Chondrocyte (in vitro differentiated cells): ENCODE results near the gene OR4B1. TPM values are rescaled to one million over a fixed set of nuclear protein-coding genes. Genes with fewer than 3 reads are reported as not detected.
A peak's percentile ranks its signal among the peaks of the same experiment; 100 is the strongest.
"Not testable (repeated sequence)": the region's sequence is repeated elsewhere in the genome, so short reads cannot be mapped to it uniquely, and the experiment has no call there.

Experiments
- DNase-seq: peaks from one replicate; pipeline ENCODE4 v3.0.0; 2021; ENCODE audit warnings: mixed read lengths, low spot score
- H3K27ac Mint-ChIP-seq: one replicate; pipeline ENCODE4 v1.8.0; 2021; ENCODE audit warnings: mild to moderate bottlenecking, moderate library complexity, mixed read lengths; ENCODE audit not compliant: unreplicated experiment
- H3K27me3 Mint-ChIP-seq: 2 replicates; pipeline ENCODE4 v1.8.0; 2021; ENCODE audit warnings: low read depth, mixed read lengths
- H3K36me3 Mint-ChIP-seq: 2 replicates; pipeline ENCODE4 v1.8.0; 2021; ENCODE audit warnings: low read depth, mixed read lengths
- H3K4me1 Mint-ChIP-seq: 2 replicates; pipeline ENCODE4 v1.8.0; 2021; ENCODE audit warnings: low read depth, mild to moderate bottlenecking, mixed read lengths
- H3K4me3 Mint-ChIP-seq: one replicate; pipeline ENCODE4 v1.8.0; 2021; ENCODE audit warnings: mild to moderate bottlenecking, moderate library complexity, mixed read lengths; ENCODE audit not compliant: unreplicated experiment
- H3K9me3 Mint-ChIP-seq: 2 replicates; pipeline ENCODE4 v1.8.0; 2021; ENCODE audit warnings: low read depth, mixed read lengths
- total RNA-seq: library from RNA; stranded (reverse); gene quantifications from 3 replicates; pipeline ENCODE4 v1.2.1, GENCODE V29; 2021
- TF ChIP-seq, protein P1 (sequence below): fragments of 200-600 bp; sonication (generic); IDR thresholded peaks from 2 replicates; pipeline ENCODE4 v1.5.0; 2021; ENCODE audit warnings: antibody characterized with exemption, mild to moderate bottlenecking, moderate library complexity

The OR4B1 gene
- total RNA-seq, 1 donor from 2014 or later, result not detected

DNA sequence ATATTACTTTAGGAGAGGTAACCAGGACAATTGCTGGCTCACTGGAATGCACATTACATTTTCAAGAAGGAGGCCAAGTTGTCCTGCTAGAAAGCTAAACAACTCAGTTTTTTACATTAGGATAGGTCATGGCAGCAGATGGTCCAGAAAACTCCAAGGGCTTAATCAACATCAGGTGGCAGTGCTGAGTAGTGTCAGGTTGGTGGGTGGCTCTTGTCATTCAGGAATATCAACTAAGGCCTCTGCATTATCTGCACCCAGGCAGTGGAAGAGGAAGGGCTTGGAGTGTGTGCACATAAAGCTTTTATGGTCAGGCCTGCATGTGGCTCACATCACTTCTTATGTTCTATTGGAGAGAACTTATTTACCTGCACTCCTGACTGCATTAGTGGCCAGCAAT lies 32.2 kb upstream of the OR4B1 start:
- no peak for DNase-seq
- Mint-ChIP-seq H3K36me3 (no peaks in the 10 kb centered on the region), H3K27ac (no peak overlapping the region), H3K4me1 (no peaks in the 10 kb centered on the region), H3K9me3 (no peaks in the 10 kb centered on the region), H3K4me3 (no peak overlapping the region), H3K27me3 (peaks cover 13% of the 10 kb centered on the region)
- TF ChIP-seq, protein P1, sequence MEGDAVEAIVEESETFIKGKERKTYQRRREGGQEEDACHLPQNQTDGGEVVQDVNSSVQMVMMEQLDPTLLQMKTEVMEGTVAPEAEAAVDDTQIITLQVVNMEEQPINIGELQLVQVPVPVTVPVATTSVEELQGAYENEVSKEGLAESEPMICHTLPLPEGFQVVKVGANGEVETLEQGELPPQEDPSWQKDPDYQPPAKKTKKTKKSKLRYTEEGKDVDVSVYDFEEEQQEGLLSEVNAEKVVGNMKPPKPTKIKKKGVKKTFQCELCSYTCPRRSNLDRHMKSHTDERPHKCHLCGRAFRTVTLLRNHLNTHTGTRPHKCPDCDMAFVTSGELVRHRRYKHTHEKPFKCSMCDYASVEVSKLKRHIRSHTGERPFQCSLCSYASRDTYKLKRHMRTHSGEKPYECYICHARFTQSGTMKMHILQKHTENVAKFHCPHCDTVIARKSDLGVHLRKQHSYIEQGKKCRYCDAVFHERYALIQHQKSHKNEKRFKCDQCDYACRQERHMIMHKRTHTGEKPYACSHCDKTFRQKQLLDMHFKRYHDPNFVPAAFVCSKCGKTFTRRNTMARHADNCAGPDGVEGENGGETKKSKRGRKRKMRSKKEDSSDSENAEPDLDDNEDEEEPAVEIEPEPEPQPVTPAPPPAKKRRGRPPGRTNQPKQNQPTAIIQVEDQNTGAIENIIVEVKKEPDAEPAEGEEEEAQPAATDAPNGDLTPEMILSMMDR, result no peak

DNA sequence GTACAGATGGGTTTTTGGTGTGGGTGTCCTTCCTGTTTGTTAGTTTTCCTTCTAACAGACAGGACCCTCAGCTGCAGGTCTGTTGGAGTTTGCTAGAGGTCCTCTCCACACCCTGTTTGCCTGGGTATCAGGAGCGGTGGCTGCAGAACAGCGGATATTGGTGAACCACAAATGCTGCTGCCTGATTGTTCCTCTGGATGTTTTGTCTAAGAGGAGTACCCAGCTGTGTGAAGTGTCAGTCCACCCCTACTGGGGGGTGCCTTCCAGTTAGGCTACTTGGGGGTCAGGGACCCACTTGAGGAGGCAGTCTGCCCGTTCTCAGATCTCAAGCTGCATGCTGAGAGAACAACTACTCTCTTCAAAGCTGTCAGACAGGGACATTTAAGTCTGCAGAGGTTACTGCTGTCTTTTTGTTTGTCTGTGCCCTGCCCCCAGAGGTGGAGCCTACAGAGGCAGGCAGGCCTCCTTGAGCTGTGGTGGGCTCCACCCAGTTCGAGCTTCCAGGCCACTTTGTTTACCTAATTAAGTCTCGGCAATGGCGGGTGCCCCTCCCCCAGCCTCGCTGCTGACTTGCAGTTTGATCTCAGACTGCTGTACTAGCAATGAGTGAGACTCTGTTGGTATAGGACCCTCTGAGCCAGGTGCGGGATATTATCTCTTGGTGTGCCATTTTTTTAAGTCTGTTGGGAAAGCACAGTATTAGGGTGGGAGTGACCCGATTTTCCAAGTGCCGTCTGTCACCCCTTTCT lies 25.5 kb upstream of the OR4B1 start:
- not testable (repeated sequence) for H3K4me3 Mint-ChIP-seq, H3K27ac Mint-ChIP-seq, DNase-seq, H3K4me1 Mint-ChIP-seq, H3K36me3 Mint-ChIP-seq
- Mint-ChIP-seq H3K27me3 (peaks cover 24% of the 10 kb centered on the region), H3K9me3 (peaks cover 24% of the 10 kb centered on the region)

DNA sequence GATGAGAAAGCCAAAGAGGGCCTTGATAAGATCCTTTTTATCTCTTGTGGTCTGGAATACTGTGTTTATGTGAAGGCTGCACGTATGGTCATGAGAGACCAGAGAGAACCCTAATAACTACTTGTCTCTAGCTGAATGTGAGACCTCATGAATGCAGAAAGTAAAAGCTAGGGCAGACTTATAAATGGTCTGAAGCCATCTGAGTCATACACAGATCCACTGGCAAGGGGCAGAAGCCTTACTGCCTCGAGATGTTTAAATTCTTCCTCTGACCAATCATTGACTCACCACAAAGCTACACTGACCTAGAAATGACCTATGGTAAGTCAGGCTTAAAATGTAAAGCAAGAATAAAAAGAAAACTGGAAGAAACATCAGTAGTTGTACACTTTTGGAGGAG lies 22.7 kb upstream of the OR4B1 start:
- Mint-ChIP-seq H3K27ac (no peak overlapping the region), H3K4me3 (no peak overlapping the region), H3K4me1 (no peaks in the 10 kb centered on the region), H3K9me3 (peaks cover 37% of the 10 kb centered on the region), H3K36me3 (peaks cover 3% of the 10 kb centered on the region), H3K27me3 (peaks cover 19% of the 10 kb centered on the region)
- TF ChIP-seq, protein P1, result no peak
- DNase-seq, result no peak

DNA sequence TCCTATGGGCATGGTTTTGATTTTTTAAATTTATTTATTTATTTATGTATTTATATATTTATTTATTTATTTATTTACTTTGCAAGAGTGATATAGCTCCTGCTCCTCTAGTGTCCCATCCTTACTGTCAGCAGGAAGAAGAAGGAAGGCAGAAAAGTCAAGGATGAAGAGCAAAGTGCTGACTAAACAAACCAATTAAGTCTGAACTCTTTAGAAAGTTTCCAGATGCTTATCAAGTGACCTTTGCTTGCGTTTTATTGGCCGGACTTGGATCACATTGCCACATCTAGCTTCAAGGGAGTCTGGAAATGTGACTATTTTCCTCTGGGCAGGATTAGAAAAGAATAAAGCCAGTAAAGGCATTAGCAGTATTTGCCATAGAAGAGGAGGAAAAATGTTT lies 8.7 kb upstream of the OR4B1 start:
- no peak overlapping the region for H3K4me3 Mint-ChIP-seq
- H3K4me1 Mint-ChIP-seq, result no peaks in the 10 kb centered on the region
- no peak for DNase-seq
- H3K36me3 Mint-ChIP-seq, result no peaks in the 10 kb centered on the region
- peaks cover 39% of the 10 kb centered on the region for H3K27me3 Mint-ChIP-seq
- H3K27ac Mint-ChIP-seq, result no peak overlapping the region
- TF ChIP-seq, protein P1, result no peak
- H3K9me3 Mint-ChIP-seq, result peaks cover 1% of the 10 kb centered on the region

DNA sequence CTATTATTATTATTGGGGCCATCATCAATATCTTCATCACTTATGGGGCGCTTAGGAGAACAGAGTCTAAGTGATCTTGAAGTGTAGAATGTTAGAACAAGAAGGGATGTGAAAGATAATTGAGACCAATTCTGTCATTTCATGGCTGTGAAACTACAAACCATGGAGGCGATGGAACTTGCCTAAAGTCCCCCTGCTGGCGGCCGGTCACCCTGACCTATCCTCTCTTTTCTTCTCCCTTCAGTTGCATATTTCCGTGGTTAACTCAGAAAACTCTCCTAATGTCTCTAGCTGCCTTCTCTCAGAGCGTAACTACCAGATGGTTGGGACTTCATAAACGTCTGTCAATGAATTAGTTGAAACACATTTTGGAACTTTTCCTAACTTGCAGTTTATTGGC lies 6.6 kb upstream of the OR4B1 start:
- DNase-seq, result no peak
- Mint-ChIP-seq H3K27me3 (peaks cover 37% of the 10 kb centered on the region), H3K36me3 (no peaks in the 10 kb centered on the region), H3K4me3 (no peak overlapping the region), H3K9me3 (no peaks in the 10 kb centered on the region), H3K27ac (no peak overlapping the region), H3K4me1 (no peaks in the 10 kb centered on the region)
- TF ChIP-seq, protein P1, result peak; percentile 23

DNA sequence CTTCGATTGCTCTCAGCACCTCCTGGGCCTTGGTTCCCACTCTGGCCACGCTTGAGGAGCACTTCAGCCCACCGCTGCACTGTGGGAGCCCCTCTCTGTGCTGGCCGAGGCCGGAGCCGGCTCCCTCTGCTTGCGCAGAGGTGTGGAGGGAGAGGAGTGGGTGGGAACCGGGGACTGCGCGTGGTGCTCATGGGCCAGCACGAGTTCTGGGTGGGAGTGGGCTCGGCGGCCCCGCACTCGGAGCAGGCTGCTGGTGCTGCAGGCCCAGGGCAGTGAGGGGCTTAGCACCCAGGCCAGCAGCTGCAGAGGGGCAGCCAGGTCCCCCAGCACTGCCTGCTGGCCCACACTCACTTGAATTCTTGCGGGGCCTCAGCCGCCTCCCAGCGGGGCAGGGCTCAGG lies 12.2 kb downstream of the OR4B1 start:
- Mint-ChIP-seq H3K36me3 (no peaks in the 10 kb centered on the region), H3K27ac (no peak overlapping the region), H3K4me1 (no peaks in the 10 kb centered on the region), H3K27me3 (peaks cover 2% of the 10 kb centered on the region), H3K9me3 (peaks cover 12% of the 10 kb centered on the region), H3K4me3 (no peak overlapping the region)
- DNase-seq, result no peak
- TF ChIP-seq, protein P1, result no peak

DNA sequence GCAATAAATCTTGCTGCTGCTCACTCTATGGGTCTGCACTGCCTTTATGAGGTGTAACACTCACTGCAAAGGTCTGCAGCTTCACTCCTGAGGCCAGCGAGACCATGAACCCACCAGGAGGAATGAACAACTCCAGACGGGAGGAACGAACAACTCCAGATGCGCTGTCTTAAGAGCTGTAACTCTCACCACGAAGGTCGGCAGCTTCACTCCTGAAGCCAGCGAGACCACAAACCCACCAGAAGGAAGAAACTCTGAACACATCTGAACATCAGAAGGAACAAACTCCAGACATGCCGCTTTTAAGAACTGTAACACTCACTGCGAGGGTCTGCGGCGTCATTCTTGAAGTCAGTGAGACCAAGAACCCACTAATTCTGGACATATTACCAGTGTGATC lies 13.4 kb downstream of the OR4B1 start:
- H3K27ac Mint-ChIP-seq, DNase-seq, H3K27me3 Mint-ChIP-seq, H3K4me3 Mint-ChIP-seq, H3K4me1 Mint-ChIP-seq, H3K36me3 Mint-ChIP-seq: not testable (repeated sequence)
- H3K9me3 Mint-ChIP-seq, result peaks cover 13% of the 10 kb centered on the region
